ENCODE measurements around the gene CAAP1.
"Not testable (repeated sequence)": the region's sequence is repeated elsewhere in the genome, so short reads cannot be mapped to it uniquely, and the experiment has no call there.

CAAP1 gene

GRCh38 chr9:26828391-26828955 is 64.1 kb downstream of the CAAP1 start:
- not testable (repeated sequence) for DNase-seq

GRCh38 chr9:26814799-26815198 is 77.8 kb downstream of the CAAP1 start:
- no peak for DNase-seq

- no peak for DNase-seq
Measured at GRCh38 chr9:26813247-26813646, 79.4 kb downstream of the CAAP1 start.

GRCh38 chr9:26812217-26812616 is 80.4 kb downstream of the CAAP1 start:
- DNase-seq, result no peak

GRCh38 chr9:26811106-26811505 is 81.5 kb downstream of the CAAP1 start:
- DNase-seq, result no peak

DNA sequence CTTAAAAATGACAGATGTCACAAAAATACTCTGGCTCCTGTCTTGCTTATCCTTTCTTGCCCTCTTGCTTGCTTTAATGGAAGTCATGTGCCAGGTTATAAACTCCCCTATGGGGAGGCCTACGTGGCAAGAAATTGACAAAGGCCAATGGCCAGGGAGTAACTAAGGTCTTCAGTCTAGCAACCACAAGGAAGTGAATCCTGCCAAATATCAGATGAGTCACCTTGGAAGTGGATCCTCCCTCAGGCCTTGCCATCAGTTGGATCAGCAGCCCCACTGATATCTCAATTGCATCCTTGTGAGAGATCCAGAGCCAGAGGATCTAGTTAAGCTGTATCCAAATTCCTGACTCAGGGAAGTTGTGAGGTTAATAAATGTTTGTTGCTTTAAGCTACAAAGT is 82.8 kb downstream of the CAAP1 start:
- DNase-seq, result no peak

DNA sequence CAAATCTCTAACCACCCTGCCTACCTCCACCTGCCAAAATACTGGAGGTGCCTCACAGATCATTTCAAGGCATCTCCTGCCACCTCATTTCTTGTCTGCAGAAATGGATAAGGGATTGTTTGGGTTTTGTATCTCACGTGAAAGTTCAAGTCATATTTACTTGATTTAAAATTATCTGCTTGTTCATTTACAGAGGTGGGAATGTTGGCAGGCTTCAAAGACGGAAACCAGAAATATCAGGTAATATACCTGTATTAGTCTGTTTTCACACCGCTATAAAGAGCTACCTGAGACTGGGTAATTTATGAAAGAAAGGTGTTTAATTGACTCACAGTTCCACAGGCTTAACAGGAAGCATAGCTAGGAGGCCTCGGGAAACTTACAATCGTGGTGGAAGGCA is 85.4 kb downstream of the CAAP1 start:
- DNase-seq, result no peak

GRCh38 chr9:26802921-26803320 is 89.7 kb downstream of the CAAP1 start:
- DNase-seq, result no peak

DNA sequence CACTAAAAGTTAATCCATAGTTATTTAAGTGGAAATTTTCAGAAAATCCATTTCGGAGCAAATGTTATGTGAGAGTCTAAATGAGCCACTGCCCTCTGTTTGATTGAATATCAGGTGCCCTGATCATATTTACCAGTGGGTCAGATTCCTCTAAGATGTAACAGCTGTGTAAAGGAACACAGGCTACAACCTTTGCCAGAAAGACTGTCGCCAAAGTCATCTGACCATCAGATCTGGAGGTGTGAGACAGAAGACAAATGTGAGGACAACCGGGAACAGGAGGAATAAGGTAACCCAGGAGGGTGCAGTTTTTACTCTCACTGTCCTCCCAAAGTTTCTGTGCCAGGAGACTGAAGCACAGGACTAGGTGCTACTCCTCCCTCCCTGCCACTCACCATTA is 90.8 kb downstream of the CAAP1 start:
- DNase-seq, result no peak

- no peak for DNase-seq
Measured at GRCh38 chr9:26800322-26800721, 92.3 kb downstream of the CAAP1 start.

DNA sequence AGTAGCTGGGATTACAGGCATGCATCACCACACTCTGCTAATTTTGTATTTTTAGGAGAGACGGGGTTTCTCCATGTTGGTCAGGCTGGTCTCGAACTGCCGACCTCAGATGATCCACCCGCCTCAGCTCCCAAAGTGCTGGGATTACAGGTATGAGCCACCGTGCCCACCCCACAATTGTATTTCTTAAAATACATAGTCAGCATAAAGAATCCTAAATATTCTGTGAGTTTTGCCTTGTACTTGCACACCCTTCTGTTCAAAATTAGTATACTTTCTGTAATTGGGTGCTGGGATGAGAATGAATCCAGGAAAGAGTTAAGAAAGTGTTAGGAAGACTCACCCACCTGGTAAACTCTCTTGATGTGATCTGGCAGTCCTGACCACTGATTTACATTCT is 101.3 kb downstream of the CAAP1 start:
- no peak for DNase-seq
